Mucosa of stomach (tissue), 1 donor: ENCODE data around the gene ZNF12.

Experiments
- H3K27me3 ChIP-seq: one replicate; pipeline ENCODE4 v1.7.0; 2013; ENCODE audit warnings: mild to moderate bottlenecking, low read length; ENCODE audit not compliant: control insufficient read depth, insufficient read depth
- H3K36me3 ChIP-seq: one replicate; pipeline ENCODE4 v1.7.0; 2013; ENCODE audit warnings: low read length; ENCODE audit not compliant: control insufficient read depth, insufficient read depth
- H3K4me1 ChIP-seq: one replicate; pipeline ENCODE4 v1.7.0; 2013; ENCODE audit warnings: mild to moderate bottlenecking, low read length; ENCODE audit not compliant: control insufficient read depth, insufficient read depth
- H3K4me3 ChIP-seq: one replicate; pipeline ENCODE4 v1.7.0; 2013; ENCODE audit warnings: low read length
- H3K9ac ChIP-seq: one replicate; pipeline ENCODE4 v1.7.0; 2013; ENCODE audit warnings: mild to moderate bottlenecking, low read length, moderate library complexity
- H3K9me3 ChIP-seq: one replicate; pipeline ENCODE4 v1.7.0; 2013; ENCODE audit warnings: mild to moderate bottlenecking, low read length, moderate library complexity; ENCODE audit not compliant: control insufficient read depth
- donor health status: Pancreatic carcinoma.

ZNF12 gene

GRCh38 chr7:6650521-6651011 lies 56.2 kb downstream of the ZNF12 start:
- no peaks in the 10 kb centered on the region for H3K9me3 ChIP-seq
- H3K9ac ChIP-seq, result no peak overlapping the region
- H3K36me3 ChIP-seq, result no peaks in the 10 kb centered on the region
- no peaks in the 10 kb centered on the region for H3K27me3 ChIP-seq
- no peaks in the 10 kb centered on the region for H3K4me1 ChIP-seq
- no peak overlapping the region for H3K4me3 ChIP-seq

GRCh38 chr7:6650086-6650485 lies 56.7 kb downstream of the ZNF12 start:
- H3K4me1 ChIP-seq, result no peaks in the 10 kb centered on the region
- no peaks in the 10 kb centered on the region for H3K9me3 ChIP-seq
- H3K9ac ChIP-seq, result no peak overlapping the region
- H3K27me3 ChIP-seq, result no peaks in the 10 kb centered on the region
- no peak overlapping the region for H3K4me3 ChIP-seq
- H3K36me3 ChIP-seq, result no peaks in the 10 kb centered on the region

GRCh38 chr7:6649241-6649961 lies 57.3 kb downstream of the ZNF12 start:
- no peak overlapping the region for H3K9ac ChIP-seq
- no peak overlapping the region for H3K4me3 ChIP-seq
- H3K27me3 ChIP-seq, result no peaks in the 10 kb centered on the region
- H3K36me3 ChIP-seq, result no peaks in the 10 kb centered on the region
- no peaks in the 10 kb centered on the region for H3K4me1 ChIP-seq
- no peaks in the 10 kb centered on the region for H3K9me3 ChIP-seq

- H3K36me3 ChIP-seq, result no peaks in the 10 kb centered on the region
- no peaks in the 10 kb centered on the region for H3K9me3 ChIP-seq
- no peak overlapping the region for H3K9ac ChIP-seq
- H3K4me1 ChIP-seq, result no peaks in the 10 kb centered on the region
- no peak overlapping the region for H3K4me3 ChIP-seq
- H3K27me3 ChIP-seq, result no peaks in the 10 kb centered on the region
Measured at GRCh38 chr7:6648815-6649104, 58.0 kb downstream of the ZNF12 start.

DNA sequence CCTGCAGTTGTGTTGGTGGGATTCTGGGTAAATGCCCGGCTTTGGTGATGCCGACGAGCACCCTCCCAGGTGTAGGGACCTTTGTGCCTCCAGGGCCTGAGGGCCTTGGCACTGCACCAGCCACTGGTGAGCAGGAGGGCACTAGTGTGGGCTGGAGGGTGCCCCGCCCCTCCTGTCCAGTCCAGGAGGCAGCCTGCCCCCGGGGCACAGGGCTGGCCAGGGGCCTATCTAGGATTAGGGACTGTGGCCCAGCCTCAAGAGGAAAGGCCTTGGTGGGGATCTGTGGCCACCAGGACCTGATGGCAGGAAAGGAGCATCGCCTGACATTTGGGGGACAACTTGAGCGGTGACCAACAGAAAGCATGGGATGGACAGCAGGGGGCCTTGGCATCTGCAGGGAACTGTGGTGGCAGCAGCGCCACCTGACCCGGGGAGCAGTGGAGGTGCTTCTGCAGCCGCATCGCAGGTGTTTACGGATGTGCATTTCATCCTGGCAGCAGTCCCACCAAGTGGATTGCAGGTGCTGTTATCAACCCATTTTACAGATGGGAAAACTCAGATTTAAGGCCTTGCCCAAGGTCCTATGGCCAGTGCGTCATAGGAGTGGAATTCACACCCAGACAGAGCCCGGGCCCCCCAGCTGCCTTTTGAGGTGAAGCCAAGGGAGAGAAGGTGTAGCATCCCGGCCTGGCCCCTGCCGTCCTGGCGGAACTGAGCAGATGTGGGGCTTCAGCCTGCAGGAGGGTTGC lies 58.5 kb downstream of the ZNF12 start:
- no peak overlapping the region for H3K4me3 ChIP-seq
- no peaks in the 10 kb centered on the region for H3K27me3 ChIP-seq
- peaks cover 2% of the 10 kb centered on the region for H3K4me1 ChIP-seq
- no peak overlapping the region for H3K9ac ChIP-seq
- no peaks in the 10 kb centered on the region for H3K9me3 ChIP-seq
- no peaks in the 10 kb centered on the region for H3K36me3 ChIP-seq

DNA sequence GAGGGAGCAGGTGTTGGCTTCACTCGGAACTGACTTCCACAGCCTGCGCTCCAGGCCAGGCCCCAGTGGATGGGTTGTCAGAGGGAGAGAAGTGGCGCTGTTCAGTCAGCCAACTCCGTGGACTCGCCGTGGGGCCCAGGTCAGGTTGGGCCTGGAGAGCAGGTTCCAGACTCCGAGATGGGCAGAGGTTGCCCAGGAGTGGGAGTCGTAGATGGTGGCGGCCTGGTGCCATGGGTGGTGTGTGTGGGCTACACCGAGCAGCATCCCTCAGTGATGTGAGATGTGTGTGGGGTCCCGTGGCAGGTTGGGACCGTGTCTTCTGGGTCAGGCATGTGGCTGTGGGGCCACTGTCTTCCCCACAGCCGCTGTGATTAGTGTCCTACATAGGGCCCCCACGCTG lies 59.2 kb downstream of the ZNF12 start:
- no peaks in the 10 kb centered on the region for H3K27me3 ChIP-seq
- H3K4me3 ChIP-seq, result no peak overlapping the region
- peaks cover 5% of the 10 kb centered on the region for H3K4me1 ChIP-seq
- H3K9ac ChIP-seq, result no peak overlapping the region
- H3K9me3 ChIP-seq, result no peaks in the 10 kb centered on the region
- H3K36me3 ChIP-seq, result no peaks in the 10 kb centered on the region

DNA sequence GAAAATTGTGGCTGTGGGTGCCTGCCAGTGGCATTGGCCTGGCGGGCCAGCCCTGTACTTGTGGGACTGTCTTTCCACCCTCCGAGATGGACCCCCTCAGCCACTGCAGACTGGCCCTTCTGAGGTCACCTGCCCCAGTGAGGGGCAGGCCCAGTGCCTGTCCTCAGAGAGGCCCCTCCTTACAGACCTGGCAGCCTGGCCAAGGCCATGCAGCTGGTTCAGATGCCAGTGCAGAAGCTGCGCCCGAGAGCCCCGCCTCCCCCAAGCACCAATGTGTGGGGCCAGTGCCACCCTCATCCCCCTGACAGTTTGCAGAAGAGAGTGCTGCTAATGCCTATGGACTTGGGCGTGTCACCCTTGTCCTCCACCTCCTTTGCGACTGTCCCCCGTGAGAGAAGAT lies 59.7 kb downstream of the ZNF12 start:
- Histone ChIP-seq H3K36me3 (no peaks in the 10 kb centered on the region), H3K4me3 (no peak overlapping the region), H3K9ac (no peak overlapping the region), H3K27me3 (no peaks in the 10 kb centered on the region), H3K9me3 (no peaks in the 10 kb centered on the region), H3K4me1 (peaks cover 5% of the 10 kb centered on the region)

DNA sequence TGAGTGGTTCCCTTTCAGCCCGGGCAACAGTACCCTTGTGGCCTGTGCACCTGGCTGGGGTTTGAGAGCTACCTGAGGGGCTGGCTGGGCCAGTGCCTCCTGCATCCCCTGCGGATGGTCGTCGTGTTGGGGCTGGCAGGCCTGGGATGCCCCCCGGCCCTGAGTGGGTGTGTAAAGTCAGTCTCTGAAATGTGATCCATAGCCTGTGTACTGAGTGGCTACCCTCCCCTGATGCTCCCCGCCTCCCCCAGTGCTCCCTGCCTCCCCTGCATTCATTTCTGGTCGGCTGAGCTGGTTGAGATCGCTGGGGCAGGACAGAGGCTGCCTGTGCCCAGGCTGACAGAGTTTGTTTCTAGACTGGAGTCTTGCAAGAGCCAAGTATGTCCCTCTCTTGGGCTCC lies 60.3 kb downstream of the ZNF12 start:
- Histone ChIP-seq H3K36me3 (no peaks in the 10 kb centered on the region), H3K4me3 (no peak overlapping the region), H3K9me3 (no peaks in the 10 kb centered on the region), H3K4me1 (peaks cover 5% of the 10 kb centered on the region), H3K27me3 (no peaks in the 10 kb centered on the region), H3K9ac (no peak overlapping the region)

DNA sequence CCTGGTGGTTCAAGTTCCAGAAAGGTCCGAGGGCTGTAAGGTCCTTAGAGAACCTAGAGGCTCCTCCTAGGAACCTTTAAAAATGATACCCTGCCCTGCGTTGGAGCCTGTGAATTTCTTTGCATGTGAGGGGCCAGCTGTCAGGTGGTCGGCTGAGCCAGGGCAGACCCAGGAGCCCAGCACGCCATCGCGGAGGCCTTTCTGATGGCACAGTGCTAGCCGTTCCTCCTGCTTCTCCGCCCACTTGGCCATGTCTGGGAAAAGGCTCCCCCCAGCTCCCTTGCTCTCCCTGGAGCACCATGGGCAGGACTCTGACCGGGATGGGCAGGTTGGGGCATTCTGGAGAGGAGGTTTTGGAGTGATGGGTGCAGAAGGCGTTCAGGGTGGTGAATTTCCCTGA lies 62.0 kb downstream of the ZNF12 start:
- H3K9me3 ChIP-seq, result no peaks in the 10 kb centered on the region
- no peaks in the 10 kb centered on the region for H3K27me3 ChIP-seq
- no peaks in the 10 kb centered on the region for H3K36me3 ChIP-seq
- no peak overlapping the region for H3K4me3 ChIP-seq
- peaks cover 5% of the 10 kb centered on the region for H3K4me1 ChIP-seq
- no peak overlapping the region for H3K9ac ChIP-seq

DNA sequence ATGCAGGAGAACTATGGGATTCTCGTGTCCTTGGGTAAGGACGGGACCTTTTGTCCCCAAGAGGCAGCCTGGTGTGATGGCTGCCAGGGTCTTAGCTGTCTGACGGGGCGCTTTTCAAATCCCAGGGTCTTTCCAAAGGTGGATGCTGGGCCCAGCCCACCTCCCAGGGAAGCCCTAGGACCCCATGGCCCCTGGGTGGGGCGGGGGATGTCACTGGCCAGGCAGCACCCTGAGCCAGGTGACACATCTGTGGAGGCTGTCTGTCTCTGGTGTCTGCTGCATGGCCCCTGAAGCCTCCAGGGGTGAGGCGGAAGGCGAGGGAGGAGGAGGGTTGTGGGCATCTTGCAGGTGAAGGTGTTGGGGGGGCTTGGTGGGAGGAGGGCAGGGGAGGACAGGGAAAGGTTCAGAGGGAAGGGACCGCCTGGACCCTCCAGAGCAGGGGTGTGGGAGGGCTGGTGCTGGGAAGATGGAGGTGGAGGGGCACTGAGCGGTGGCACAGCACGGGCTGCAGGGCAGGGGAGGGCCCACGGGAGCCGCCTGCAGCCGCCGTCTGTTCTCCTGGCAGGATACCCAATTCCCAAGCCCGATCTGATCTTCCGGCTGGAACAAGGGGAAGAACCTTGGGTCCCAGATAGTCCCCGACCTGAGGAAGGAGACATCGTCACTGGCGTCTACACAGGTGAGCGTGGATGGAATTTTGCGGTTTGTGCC lies 62.7 kb downstream of the ZNF12 start:
- H3K4me1 ChIP-seq, result peaks cover 5% of the 10 kb centered on the region
- H3K27me3 ChIP-seq, result no peaks in the 10 kb centered on the region
- no peak overlapping the region for H3K4me3 ChIP-seq
- no peak overlapping the region for H3K9ac ChIP-seq
- no peaks in the 10 kb centered on the region for H3K36me3 ChIP-seq
- H3K9me3 ChIP-seq, result no peaks in the 10 kb centered on the region

GRCh38 chr7:6642861-6643640 lies 63.7 kb downstream of the ZNF12 start:
- peaks cover 13% of the 10 kb centered on the region for H3K4me1 ChIP-seq
- no peak overlapping the region for H3K4me3 ChIP-seq
- no peaks in the 10 kb centered on the region for H3K9me3 ChIP-seq
- H3K36me3 ChIP-seq, result no peaks in the 10 kb centered on the region
- H3K27me3 ChIP-seq, result no peaks in the 10 kb centered on the region
- no peak overlapping the region for H3K9ac ChIP-seq
